HepG2 (cell line): Measurements from ENCODE around the gene CDK14. TPM values are rescaled to one million over a fixed set of nuclear protein-coding genes. Genes with fewer than 3 reads are reported as not detected.

Experiments
- IRX3 ChIP-seq: sonication (generic); formaldehyde crosslinking; IDR thresholded peaks from 2 replicates; pipeline ENCODE4 v1.8.1; 2023; ENCODE audit warnings: mild to moderate bottlenecking, low read depth, missing genetic modification reagents, borderline replicate concordance
- KLF6 ChIP-seq: IDR thresholded peaks from 2 replicates; pipeline ENCODE4 v1.8.0; 2016; ENCODE audit warnings: missing biosample characterization, missing genetic modification reagents
- MTF1 ChIP-seq: sonication (generic); formaldehyde crosslinking; IDR thresholded peaks from 2 replicates; pipeline ENCODE4 v1.5.0; 2020; ENCODE audit warnings: missing genetic modification reagents
- PAF1 ChIP-seq: IDR thresholded peaks from 2 replicates; pipeline ENCODE4 v1.6.1; 2016; ENCODE audit warnings: missing genetic modification reagents, missing compliant biosample characterization
- PHF5A ChIP-seq: IDR thresholded peaks from one replicate; pipeline ENCODE4 v1.6.1; 2018; ENCODE audit warnings: low read depth, missing genetic modification reagents; ENCODE audit not compliant: unreplicated experiment
- PLSCR1 ChIP-seq: sonication (generic); formaldehyde crosslinking; IDR thresholded peaks from 2 replicates; pipeline ENCODE4 v1.5.0; 2020; ENCODE audit warnings: missing genetic modification reagents, mild to moderate bottlenecking, borderline replicate concordance
- RARA ChIP-seq: IDR thresholded peaks from 2 replicates; pipeline ENCODE4 v1.6.1; 2016; ENCODE audit warnings: missing genetic modification reagents, missing compliant biosample characterization
- RXRB ChIP-seq: IDR thresholded peaks from 2 replicates; pipeline ENCODE4 v1.6.1; 2016; ENCODE audit warnings: borderline replicate concordance, missing genetic modification reagents, missing compliant biosample characterization
- SRY ChIP-seq: sonication (generic); formaldehyde crosslinking; IDR thresholded peaks from 2 replicates; pipeline ENCODE4 v1.8.0; 2022; ENCODE audit warnings: mild to moderate bottlenecking, missing genetic modification reagents
- TCF7 ChIP-seq: sonication (generic); IDR thresholded peaks from 2 replicates; pipeline ENCODE4 v1.6.1; 2016; ENCODE audit warnings: antibody characterized with exemption, low read depth
- UBTF ChIP-seq: sonication (generic); formaldehyde crosslinking; IDR thresholded peaks from 2 replicates; pipeline ENCODE4 v1.4.0; 2020; ENCODE audit warnings: mild to moderate bottlenecking, missing genetic modification reagents
- ZBTB10 ChIP-seq: sonication (generic); formaldehyde crosslinking; IDR thresholded peaks from 2 replicates; pipeline ENCODE4 v1.4.0; 2020; ENCODE audit warnings: missing genetic modification reagents, borderline replicate concordance
- ZNF121 ChIP-seq: sonication (generic); formaldehyde crosslinking; IDR thresholded peaks from 2 replicates; pipeline ENCODE4 v1.5.0; 2020; ENCODE audit warnings: mild to moderate bottlenecking, missing genetic modification reagents
- ZNF337 ChIP-seq: sonication (generic); formaldehyde crosslinking; IDR thresholded peaks from 2 replicates; pipeline ENCODE4 v1.5.1; 2020; ENCODE audit warnings: missing genetic modification reagents, low read depth, mild to moderate bottlenecking, borderline replicate concordance
- ZNF879 ChIP-seq: sonication (generic); formaldehyde crosslinking; IDR thresholded peaks from 2 replicates; pipeline ENCODE4 v1.8.1; 2023; ENCODE audit warnings: missing genetic modification reagents
- polyA plus RNA-seq, 8 experiments: library from polyadenylated mRNA; depleted of rRNA in 3 of 8; stranded (reverse) in 7 of 8; unstranded in 1 of 8; fragments of >200 nt; fragmentation: Illumina TruSeq in 4 of 8; extraction: Trizol in 4 of 8; gene quantifications; 2 replicates each; pipeline versions ENCODE4 v1.2.1 to v1.2.3, GENCODE V29; 2011 to 2016; ENCODE audit warnings: low read depth in 4 of 8, missing spikeins in 1 of 8, mixed read lengths in 1 of 8; ENCODE audit not compliant: insufficient read depth in 1 of 8
- total RNA-seq, 5 experiments: library from RNA; depleted of rRNA; stranded (reverse); fragments of >200 nt; fragmentation: Illumina TruSeq; extraction: Trizol; gene quantifications; 2 replicates each; pipeline ENCODE4 v1.2.3, GENCODE V29; 2016; ENCODE audit warnings: low read depth in 1 of 5

The CDK14 gene
- total and polyA plus RNA-seq, 2 of the 13 experiments (the other 11 are each of a cell fraction or from before 2014, with no cell fraction given) = 0.26 to 0.71 TPM

- TF ChIP-seq UBTF (no peak), MTF1 (CRISPR knock-in tag) (no peak), PAF1 (CRISPR knock-in tag) (no peak), SRY (CRISPR knock-in tag) (no peak), KLF6 (CRISPR knock-in tag) (no peak), RXRB (CRISPR knock-in tag) (no peak), TCF7 (no peak), RARA (CRISPR knock-in tag) (no peak), IRX3 (CRISPR knock-in tag) (no peak), ZNF337 (CRISPR knock-in tag) (no peak), PHF5A (CRISPR knock-in tag) (no peak), ZNF879 (CRISPR knock-in tag) (no peak), PLSCR1 (CRISPR knock-in tag) (no peak), ZNF121 (CRISPR knock-in tag) (no peak), ZBTB10 (no peak)
- TF ChIP-seq, all 625 proteins: peak for 0
These were observed 67.1 kb downstream of the CDK14 start (continued) for GRCh38 chr7:90663176-90663575.
